ENCODE measurements around the gene GPATCH4.

Gene GPATCH4

GRCh38 chr1:156571261-156571852 lies 29.9 kb downstream of the GPATCH4 start:
- no peak for TF ChIP-seq CTCF (IDR thresholded peaks at IDR 0.05; ENCODE audit: low read depth, low read length)
- H3K4me3 ChIP-seq (replicated peaks in 1 of 2; ENCODE audit: low read depth in 2 of 2, low read length in 2 of 2): peak overlapping the region in 1 of 2 donors; percentile 77
- peak; percentile 58 to 86 for DNase-seq (ENCODE audit: low read depth in 2 of 2)

- no peak for TF ChIP-seq CTCF (IDR thresholded peaks at IDR 0.05; ENCODE audit: low read depth, low read length)
- DNase-seq (ENCODE audit: low read depth in 2 of 2): no peak
- no peak overlapping the region for H3K4me3 ChIP-seq (replicated peaks in 1 of 2; ENCODE audit: low read depth in 2 of 2, low read length in 2 of 2)
Measured at GRCh38 chr1:156566436-156566835, 34.8 kb downstream of the GPATCH4 start.

- TF ChIP-seq CTCF (IDR thresholded peaks at IDR 0.05; ENCODE audit: low read depth, low read length): no peak
- no peak overlapping the region for H3K4me3 ChIP-seq (replicated peaks in 1 of 2; ENCODE audit: low read depth in 2 of 2, low read length in 2 of 2)
- no peak for DNase-seq (ENCODE audit: low read depth in 2 of 2)
Measured at GRCh38 chr1:156565519-156565918, 35.8 kb downstream of the GPATCH4 start.

- H3K4me3 ChIP-seq (replicated peaks in 1 of 2; ENCODE audit: low read depth in 2 of 2, low read length in 2 of 2): no peak overlapping the region
Measured at GRCh38 chr1:156560585-156561163, 40.6 kb downstream of the GPATCH4 start.

GRCh38 chr1:156559797-156560385 lies 41.4 kb downstream of the GPATCH4 start:
- no peak for DNase-seq (ENCODE audit: low read depth in 2 of 2)
- no peak for TF ChIP-seq CTCF (IDR thresholded peaks at IDR 0.05; ENCODE audit: low read depth, low read length)
- no peak overlapping the region for H3K4me3 ChIP-seq (replicated peaks in 1 of 2; ENCODE audit: low read depth in 2 of 2, low read length in 2 of 2)

More at GRCh38 chr1:156560585-156561163, 40.6 kb downstream of the GPATCH4 start:
- no peak for TF ChIP-seq CTCF (IDR thresholded peaks at IDR 0.05; ENCODE audit: low read depth, low read length)
- no peak for DNase-seq (ENCODE audit: low read depth in 2 of 2)

GRCh38 chr1:156559086-156559796 lies 42.0 kb downstream of the GPATCH4 start:
- H3K4me3 ChIP-seq (replicated peaks in 1 of 2; ENCODE audit: low read depth in 2 of 2, low read length in 2 of 2): no peak overlapping the region
- DNase-seq (ENCODE audit: low read depth in 2 of 2): no peak
- TF ChIP-seq CTCF (IDR thresholded peaks at IDR 0.05; ENCODE audit: low read depth, low read length): no peak

All from cardiac fibroblast (primary cell).